HG03558 (cell line): ENCODE data around the gene GSG1L.

Experiments used
- ATAC-seq: cut with Tn5 transposase; IDR thresholded peaks from one replicate; pipeline ENCODE4 v1.9.1; 2021; ENCODE audit warnings: moderate number of reproducible peaks; ENCODE audit not compliant: unreplicated experiment; ENCODE audit errors: extremely low read depth

The GSG1L gene

GRCh38 chr16:27803775-27804549 lies 259.6 kb downstream of the GSG1L start:
- no peak for ATAC-seq

GRCh38 chr16:27802664-27803439 lies 260.7 kb downstream of the GSG1L start:
- ATAC-seq, result no peak

GRCh38 chr16:27801289-27801945 lies 262.1 kb downstream of the GSG1L start:
- no peak for ATAC-seq

GRCh38 chr16:27800817-27801216 lies 262.7 kb downstream of the GSG1L start:
- ATAC-seq, result no peak

- ATAC-seq, result no peak
Measured at GRCh38 chr16:27799896-27800295, 263.6 kb downstream of the GSG1L start.

- ATAC-seq, result no peak
Measured at GRCh38 chr16:27798241-27798640, 265.3 kb downstream of the GSG1L start.

GRCh38 chr16:27795992-27796614 lies 267.4 kb downstream of the GSG1L start:
- no peak for ATAC-seq

GRCh38 chr16:27793249-27793622 lies 270.3 kb downstream of the GSG1L start:
- ATAC-seq, result no peak

- ATAC-seq, result no peak
Measured at GRCh38 chr16:27792486-27793248, 270.8 kb downstream of the GSG1L start.

GRCh38 chr16:27791404-27791719 lies 272.2 kb downstream of the GSG1L start:
- ATAC-seq, result no peak

- no peak for ATAC-seq
Measured at GRCh38 chr16:27790546-27791403, 272.7 kb downstream of the GSG1L start.

GRCh38 chr16:27789595-27790241 lies 273.8 kb downstream of the GSG1L start:
- ATAC-seq, result no peak

GRCh38 chr16:27789150-27789549 lies 274.4 kb downstream of the GSG1L start:
- ATAC-seq, result no peak

GRCh38 chr16:27787665-27788064 lies 275.8 kb downstream of the GSG1L start:
- no peak for ATAC-seq

GRCh38 chr16:27786923-27787625 lies 276.4 kb downstream of the GSG1L start:
- no peak for ATAC-seq

- ATAC-seq, result no peak
Measured at GRCh38 chr16:27786221-27786922, 277.1 kb downstream of the GSG1L start.

GRCh38 chr16:27785307-27785678 lies 278.2 kb downstream of the GSG1L start:
- no peak for ATAC-seq
